Trophoblast cell (in vitro differentiated cells and primary cell): Measurements from ENCODE around the gene GOLGA2.

Experiments
- DNase-seq, 2 donors: peaks; one replicate each; pipeline ENCODE4 v3.0.0-alpha.2; 2016
- H2AFZ ChIP-seq: 2 replicates; pipeline ENCODE4 v1.6.1; 2013; ENCODE audit warnings: low read length, moderate library complexity, mild to moderate bottlenecking; ENCODE audit not compliant: insufficient read depth, poor library complexity
- H2AK5ac ChIP-seq: 2 replicates; pipeline ENCODE4 v1.6.1; 2013; ENCODE audit warnings: mild to moderate bottlenecking, low read length
- H2BK120ac ChIP-seq: 2 replicates; pipeline ENCODE4 v1.6.1; 2013; ENCODE audit warnings: low read length, mild to moderate bottlenecking, moderate library complexity; ENCODE audit not compliant: insufficient read depth, poor library complexity
- H2BK12ac ChIP-seq: 2 replicates; pipeline ENCODE4 v1.6.1; 2013; ENCODE audit warnings: mild to moderate bottlenecking, low read length, moderate library complexity
- H2BK5ac ChIP-seq: 2 replicates; pipeline ENCODE4 v1.6.1; 2013; ENCODE audit warnings: low read length, low read depth, moderate library complexity, mild to moderate bottlenecking; ENCODE audit not compliant: poor library complexity
- H3K14ac ChIP-seq: 2 replicates; pipeline ENCODE4 v1.6.1; 2013; ENCODE audit warnings: mild to moderate bottlenecking, low read length
- H3K18ac ChIP-seq: 2 replicates; pipeline ENCODE4 v1.6.1; 2013; ENCODE audit warnings: mild to moderate bottlenecking, low read length
- H3K23ac ChIP-seq: 2 replicates; pipeline ENCODE4 v1.6.1; 2013; ENCODE audit warnings: low read length
- H3K27ac ChIP-seq: 2 replicates; pipeline ENCODE4 v1.5.1; 2013; ENCODE audit warnings: low read depth, mild to moderate bottlenecking, inconsistent platforms, low read length, moderate library complexity
- H3K27me3 ChIP-seq: 2 replicates; pipeline ENCODE4 v1.6.1; 2013; ENCODE audit warnings: inconsistent platforms, mild to moderate bottlenecking, low read length, moderate library complexity; ENCODE audit not compliant: insufficient read depth
- H3K36me3 ChIP-seq, 2 experiments: 1 replicate in 1 of 2; 2 replicates in 1 of 2; pipeline ENCODE4 v1.6.1; 2013; ENCODE audit warnings: low read length in 2 of 2, mild to moderate bottlenecking in 2 of 2, moderate library complexity in 1 of 2; ENCODE audit not compliant: insufficient read depth in 2 of 2, control insufficient read depth in 1 of 2
- H3K4ac ChIP-seq: 2 replicates; pipeline ENCODE4 v1.6.1; 2013; ENCODE audit warnings: low read depth, mild to moderate bottlenecking, low read length, moderate library complexity
- H3K4me1 ChIP-seq, 2 experiments: 1 replicate in 1 of 2; 2 replicates in 1 of 2; pipeline ENCODE4 v1.6.1; 2013; ENCODE audit warnings: low read length in 2 of 2, mild to moderate bottlenecking in 2 of 2, moderate library complexity in 1 of 2; ENCODE audit not compliant: insufficient read depth in 2 of 2, control insufficient read depth in 1 of 2
- H3K4me2 ChIP-seq: 2 replicates; pipeline ENCODE4 v1.6.1; 2013; ENCODE audit warnings: inconsistent platforms, mild to moderate bottlenecking, low read length, moderate library complexity
- H3K4me3 ChIP-seq: 2 replicates; pipeline ENCODE4 v1.5.1; 2013; ENCODE audit warnings: mild to moderate bottlenecking, low read depth, low read length, inconsistent platforms
- H3K79me1 ChIP-seq: one replicate; pipeline ENCODE4 v1.6.1; 2013; ENCODE audit warnings: low read length
- H3K79me2 ChIP-seq: 2 replicates; pipeline ENCODE4 v1.6.1; 2013; ENCODE audit warnings: low read length, mild to moderate bottlenecking; ENCODE audit not compliant: control insufficient read depth, insufficient read depth, poor library complexity
- H3K9ac ChIP-seq: 2 replicates; pipeline ENCODE4 v1.6.1; 2013; ENCODE audit warnings: mild to moderate bottlenecking, low read length
- H3K9me3 ChIP-seq: 2 replicates; pipeline ENCODE4 v1.6.1; 2013; ENCODE audit warnings: low read depth, mild to moderate bottlenecking, control low read depth, inconsistent platforms, low read length; ENCODE audit not compliant: insufficient read depth
- H4K12ac ChIP-seq: 2 replicates; pipeline ENCODE4 v1.6.1; 2013; ENCODE audit warnings: low read depth, mild to moderate bottlenecking, low read length, moderate library complexity
- H4K8ac ChIP-seq: 2 replicates; pipeline ENCODE4 v1.6.1; 2013; ENCODE audit warnings: low read depth, mild to moderate bottlenecking, low read length, moderate library complexity
- H4K91ac ChIP-seq: one replicate; pipeline ENCODE4 v1.6.1; 2013; ENCODE audit warnings: low read depth, mild to moderate bottlenecking, low read length, moderate library complexity
- WGBS: extraction: QIAGEN DNeasy Blood & Tissue Kit; methylation state at CpG from one replicate; pipeline ENCODE4 v1.1.7; 2013; ENCODE audit warnings: missing lambda C conversion rate; ENCODE audit not compliant: insufficient read length, insufficient coverage; ENCODE audit errors: extremely low coverage; 5-methylcytosine and 5-hydroxymethylcytosine counted together

Gene GOLGA2

GRCh38 chr9:128297221-128297773 lies 21.5 kb upstream of the GOLGA2 start:
- H2BK12ac ChIP-seq = no peak overlapping the region

GRCh38 chr9:128296340-128297220 lies 20.8 kb upstream of the GOLGA2 start:
- peak; percentile 73 to 85 for DNase-seq
- H4K91ac ChIP-seq = no peak overlapping the region
- H4K12ac ChIP-seq = no peak overlapping the region
- H3K27ac ChIP-seq = no peak overlapping the region
- no peak overlapping the region for H2BK5ac ChIP-seq
- H3K27me3 ChIP-seq = no peaks in the 10 kb centered on the region
- no peak overlapping the region for H3K9ac ChIP-seq
- no peaks in the 10 kb centered on the region for H3K79me2 ChIP-seq
- H3K23ac ChIP-seq = no peak overlapping the region
- H3K4me2 ChIP-seq = no peak overlapping the region
- no peak overlapping the region for H2AFZ ChIP-seq
- no peak overlapping the region for H2BK120ac ChIP-seq
- H3K4ac ChIP-seq = no peak overlapping the region
- peaks cover 9 to 15% of the 10 kb centered on the region in 2 experiments for H3K4me1 ChIP-seq
- H3K9me3 ChIP-seq = no peaks in the 10 kb centered on the region
- H2AK5ac ChIP-seq = no peak overlapping the region
- H3K79me1 ChIP-seq = no peaks in the 10 kb centered on the region
- no peak overlapping the region for H3K4me3 ChIP-seq
- no CpG with 5 or more reads among the region's 16 CpGs for WGBS
- no peak overlapping the region for H4K8ac ChIP-seq
- H2BK12ac ChIP-seq = no peak overlapping the region
- H3K18ac ChIP-seq = no peak overlapping the region
- H3K14ac ChIP-seq = no peak overlapping the region
- no peaks in the 10 kb centered on the region for H3K36me3 ChIP-seq

More at GRCh38 chr9:128297221-128297773, 21.5 kb upstream of the GOLGA2 start:
- Histone ChIP-seq H2AK5ac (no peak overlapping the region), H3K4me2 (no peak overlapping the region), H2BK5ac (no peak overlapping the region), H3K9ac (no peak overlapping the region), H3K4ac (no peak overlapping the region), H4K8ac (no peak overlapping the region), H2AFZ (no peak overlapping the region), H3K18ac (no peak overlapping the region), H3K9me3 (no peaks in the 10 kb centered on the region), H3K23ac (no peak overlapping the region), H4K12ac (no peak overlapping the region), H3K36me3 (no peaks in the 10 kb centered on the region), H3K4me3 (no peak overlapping the region), H3K4me1 (peaks cover 9 to 15% of the 10 kb centered on the region in 2 experiments), H4K91ac (no peak overlapping the region), H2BK120ac (no peak overlapping the region), H3K79me1 (no peaks in the 10 kb centered on the region), H3K27ac (no peak overlapping the region), H3K79me2 (no peaks in the 10 kb centered on the region), H3K27me3 (no peaks in the 10 kb centered on the region), H3K14ac (no peak overlapping the region)
- no peak for DNase-seq
- no CpG with 5 or more reads among the region's 2 CpGs for WGBS

GRCh38 chr9:128294142-128294541 lies 18.3 kb upstream of the GOLGA2 start:
- Histone ChIP-seq H4K91ac (no peak overlapping the region), H3K9ac (no peak overlapping the region), H3K4ac (no peak overlapping the region), H3K4me2 (no peak overlapping the region), H3K4me1 (peaks cover 9 to 14% of the 10 kb centered on the region in 2 experiments), H2AK5ac (no peak overlapping the region), H4K12ac (no peak overlapping the region), H3K9me3 (no peaks in the 10 kb centered on the region), H2BK120ac (no peak overlapping the region), H3K23ac (no peak overlapping the region), H2BK5ac (no peak overlapping the region), H2BK12ac (no peak overlapping the region), H3K27ac (no peak overlapping the region), H3K18ac (no peak overlapping the region), H3K79me2 (no peaks in the 10 kb centered on the region), H3K4me3 (no peak overlapping the region), H2AFZ (no peak overlapping the region), H3K36me3 (peaks cover 0 to under 1% of the 10 kb centered on the region in 2 experiments), H3K14ac (no peak overlapping the region), H3K79me1 (no peaks in the 10 kb centered on the region), H4K8ac (no peak overlapping the region), H3K27me3 (no peaks in the 10 kb centered on the region)
- WGBS = no CpG with 5 or more reads among the region's 4 CpGs
- no peak for DNase-seq

- no peak overlapping the region for H3K4me3 ChIP-seq
- H3K23ac ChIP-seq = no peak overlapping the region
- no peak overlapping the region for H2AFZ ChIP-seq
- no CpG with 5 or more reads among the region's 4 CpGs for whole genome bisulfite sequencing
- no peak overlapping the region for H4K91ac ChIP-seq
- no peak overlapping the region for H4K12ac ChIP-seq
- no peaks in the 10 kb centered on the region for H3K79me1 ChIP-seq
- H3K36me3 ChIP-seq = peaks cover 7 to 9% of the 10 kb centered on the region in 2 experiments
- H3K9ac ChIP-seq = no peak overlapping the region
- H3K4me1 ChIP-seq = peaks cover 6 to 8% of the 10 kb centered on the region in 2 experiments
- no peak overlapping the region for H3K4ac ChIP-seq
- H3K9me3 ChIP-seq = no peaks in the 10 kb centered on the region
- no peak overlapping the region for H2BK12ac ChIP-seq
- no peak overlapping the region for H3K18ac ChIP-seq
- H3K4me2 ChIP-seq = no peak overlapping the region
- H2BK5ac ChIP-seq = no peak overlapping the region
- DNase-seq = peak; percentile 89 to 93
- no peak overlapping the region for H4K8ac ChIP-seq
- H2BK120ac ChIP-seq = no peak overlapping the region
- H3K79me2 ChIP-seq = no peaks in the 10 kb centered on the region
- H2AK5ac ChIP-seq = no peak overlapping the region
- H3K27me3 ChIP-seq = no peaks in the 10 kb centered on the region
- no peak overlapping the region for H3K14ac ChIP-seq
- H3K27ac ChIP-seq = no peak overlapping the region
Observed at GRCh38 chr9:128293091-128293490, 17.3 kb upstream of the GOLGA2 start.
